Ovary (tissue), 3 donors: ENCODE measurements around the gene UBA3.

Source experiments
- CTCF ChIP-seq, 3 donors: fragments of 450-650 bp in 2 of 3; fragments of 200-600 bp in 1 of 3; IDR thresholded peaks; one replicate each; pipeline versions ENCODE4 v1.5.1 to v1.8.0; 2016 to 2022; ENCODE audit warnings: antibody characterized with exemption in 3 of 3, mild to moderate bottlenecking in 1 of 3
- EP300 ChIP-seq: sonication (generic); formaldehyde crosslinking; IDR thresholded peaks from one replicate; pipeline ENCODE4 v1.6.1; 2017; ENCODE audit warnings: antibody characterized with exemption
- POLR2A ChIP-seq: fragments of 450-650 bp; IDR thresholded peaks from one replicate; pipeline ENCODE4 v1.6.1; 2017; ENCODE audit warnings: antibody characterized with exemption, mild to moderate bottlenecking, moderate library complexity
- donor health status: DM: no; HTN: no; CAD: no.

DNA sequence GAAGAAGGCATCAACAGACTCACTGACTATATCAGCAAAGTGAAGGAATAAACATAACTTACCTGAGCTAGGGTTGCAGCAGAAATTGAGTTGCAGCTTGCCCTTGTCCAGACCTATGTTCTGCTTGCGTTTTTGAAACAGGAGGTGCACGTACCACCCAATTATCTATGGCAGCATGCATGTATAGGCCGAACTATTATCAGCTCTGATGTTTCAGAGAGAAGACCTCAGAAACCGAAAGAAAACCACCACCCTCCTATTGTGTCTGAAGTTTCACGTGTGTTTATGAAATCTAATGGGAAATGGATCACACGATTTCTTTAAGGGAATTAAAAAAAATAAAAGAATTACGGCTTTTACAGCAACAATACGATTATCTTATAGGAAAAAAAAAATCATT, 24.4 kb upstream of the UBA3 start:
- TF ChIP-seq CTCF (IDR thresholded peaks at IDR 0.05): no peak
- TF ChIP-seq POLR2A: no peak
- TF ChIP-seq EP300: no peak
